Neural cell (in vitro differentiated cells): ENCODE results near the gene MAD1L1.

Experiments
- EP300 ChIP-seq: fragments of 450-650 bp; conservative IDR thresholded peaks from 2 replicates; pipeline ENCODE4 v1.6.1; 2014; ENCODE audit warnings: antibody characterized with exemption, mild to moderate bottlenecking, moderate library complexity; ENCODE audit not compliant: poor library complexity, severe bottlenecking
- EZH2 ChIP-seq: fragments of 200-600, 300-800 bp; shearing (Covaris generic), sonication (generic); IDR thresholded peaks from 2 replicates; pipeline ENCODE4 v1.6.1; 2014; ENCODE audit warnings: antibody characterized with exemption, low read length, borderline replicate concordance, mild to moderate bottlenecking; ENCODE audit not compliant: insufficient read depth, poor library complexity, severe bottlenecking
- MXI1 ChIP-seq: fragments of 450-650 bp; conservative IDR thresholded peaks from 2 replicates; pipeline ENCODE4 v1.6.1; 2014; ENCODE audit warnings: antibody characterized with exemption, mild to moderate bottlenecking; ENCODE audit not compliant: poor library complexity, severe bottlenecking
- POLR2AphosphoS5 ChIP-seq: IDR thresholded peaks from 2 replicates; pipeline ENCODE4 v1.6.1; 2012
- TF ChIP-seq, protein P1 (sequence below): fragments of 450-650 bp; IDR thresholded peaks from 2 replicates; pipeline ENCODE4 v1.5.1; 2014; ENCODE audit warnings: antibody characterized with exemption, mild to moderate bottlenecking, moderate library complexity; ENCODE audit not compliant: poor library complexity, severe bottlenecking

DNA sequence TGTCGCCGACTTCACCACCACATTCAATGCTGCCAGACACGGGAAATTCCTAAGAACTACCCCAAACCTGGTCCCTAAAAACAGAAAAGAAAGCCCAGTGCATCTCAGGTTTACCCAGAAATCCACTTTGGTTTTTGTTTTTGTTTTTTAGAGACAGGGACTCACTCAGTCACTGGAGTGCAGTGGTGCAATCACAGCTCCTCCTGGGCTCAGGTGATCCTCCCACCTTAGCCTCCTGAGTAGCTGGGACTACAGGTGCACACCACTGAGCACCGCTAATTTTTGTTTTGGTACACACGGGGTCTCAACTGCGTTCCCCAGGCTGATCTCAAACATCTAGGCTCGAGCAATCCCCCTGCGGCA lies 22.8 kb downstream of the MAD1L1 start:
- no peak for TF ChIP-seq EP300
- TF ChIP-seq EZH2, result no peak
- no peak for TF ChIP-seq MXI1
- TF ChIP-seq, protein P1, sequence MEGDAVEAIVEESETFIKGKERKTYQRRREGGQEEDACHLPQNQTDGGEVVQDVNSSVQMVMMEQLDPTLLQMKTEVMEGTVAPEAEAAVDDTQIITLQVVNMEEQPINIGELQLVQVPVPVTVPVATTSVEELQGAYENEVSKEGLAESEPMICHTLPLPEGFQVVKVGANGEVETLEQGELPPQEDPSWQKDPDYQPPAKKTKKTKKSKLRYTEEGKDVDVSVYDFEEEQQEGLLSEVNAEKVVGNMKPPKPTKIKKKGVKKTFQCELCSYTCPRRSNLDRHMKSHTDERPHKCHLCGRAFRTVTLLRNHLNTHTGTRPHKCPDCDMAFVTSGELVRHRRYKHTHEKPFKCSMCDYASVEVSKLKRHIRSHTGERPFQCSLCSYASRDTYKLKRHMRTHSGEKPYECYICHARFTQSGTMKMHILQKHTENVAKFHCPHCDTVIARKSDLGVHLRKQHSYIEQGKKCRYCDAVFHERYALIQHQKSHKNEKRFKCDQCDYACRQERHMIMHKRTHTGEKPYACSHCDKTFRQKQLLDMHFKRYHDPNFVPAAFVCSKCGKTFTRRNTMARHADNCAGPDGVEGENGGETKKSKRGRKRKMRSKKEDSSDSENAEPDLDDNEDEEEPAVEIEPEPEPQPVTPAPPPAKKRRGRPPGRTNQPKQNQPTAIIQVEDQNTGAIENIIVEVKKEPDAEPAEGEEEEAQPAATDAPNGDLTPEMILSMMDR, result no peak
- no peak for TF ChIP-seq POLR2AphosphoS5
